OCI-LY7 (cell line): ENCODE data around the gene ZC3H11A. TPM values are rescaled to one million over a fixed set of nuclear protein-coding genes. Genes with fewer than 3 reads are reported as not detected.
A peak's percentile ranks its signal among the peaks of the same experiment; 100 is the strongest.

Experiments
- BruUV-seq: library from RNA; stranded (reverse); fragments of 400-500 nt; replicated peaks from 2 replicates; lab custom pipeline; 2021; lab: Mats Ljungman, UMichigan
- CTCF ChIA-PET: fragments of 300-600 bp; sonication (Branson Sonifier 250); formaldehyde crosslinking; loops from one replicate; lab custom pipeline; 2022; ENCODE audit warnings: antibody characterized with exemption; ENCODE audit not compliant: unreplicated experiment; lab: Charles Lee
- POLR2A ChIA-PET: fragments of 300-600 bp; sonication (Branson Sonifier 250); formaldehyde crosslinking; loops from one replicate; lab custom pipeline; 2022; ENCODE audit warnings: antibody characterized with exemption; lab: Charles Lee
- DNase-seq: peaks from one replicate; pipeline ENCODE4 v3.0.0-alpha.2; 2015; ENCODE audit warnings: low spot score
- H2AFZ ChIP-seq: fragments of 200-600 bp; sonication (generic), shearing (Covaris generic); 2 replicates; pipeline ENCODE4 v1.6.1; 2014; ENCODE audit warnings: mild to moderate bottlenecking, antibody characterized with exemption, low read length, moderate library complexity
- H3K27ac ChIP-seq: fragments of 200-600 bp; sonication (generic); 2 replicates; pipeline ENCODE4 v1.5.1; 2014; ENCODE audit warnings: mixed run types, low read depth, mild to moderate bottlenecking, moderate library complexity, low read length, inconsistent platforms; ENCODE audit not compliant: poor library complexity, severe bottlenecking
- H3K36me3 ChIP-seq: fragments of 200-600 bp; sonication (generic); 2 replicates; pipeline ENCODE4 v1.6.1; 2014; ENCODE audit warnings: mild to moderate bottlenecking, antibody characterized with exemption, low read length, moderate library complexity, mixed read lengths; ENCODE audit not compliant: insufficient read depth
- H3K4me1 ChIP-seq: fragments of 200-600 bp; sonication (generic); 2 replicates; pipeline ENCODE4 v1.5.1; 2014; ENCODE audit warnings: mild to moderate bottlenecking, low read length; ENCODE audit not compliant: insufficient read depth, poor library complexity, severe bottlenecking
- H3K4me2 ChIP-seq: fragments of 200-600 bp; sonication (generic); 2 replicates; pipeline ENCODE4 v1.6.1; 2014; ENCODE audit warnings: mild to moderate bottlenecking, low read length
- H3K4me3 ChIP-seq: fragments of 200-600 bp; sonication (generic); 2 replicates; pipeline ENCODE4 v1.5.1; 2014; ENCODE audit warnings: mild to moderate bottlenecking, low read depth, low read length; ENCODE audit not compliant: poor library complexity, severe bottlenecking
- H3K79me2 ChIP-seq: fragments of 200-600 bp; sonication (generic); 2 replicates; pipeline ENCODE4 v1.6.1; 2016; ENCODE audit warnings: low read depth, mild to moderate bottlenecking, low read length, moderate library complexity, mixed read lengths; ENCODE audit not compliant: insufficient read depth
- H3K9me2 ChIP-seq: fragments of 200-600 bp; sonication (generic); 2 replicates; pipeline ENCODE4 v1.6.1; 2016; ENCODE audit warnings: mild to moderate bottlenecking, low read length, mixed read lengths; ENCODE audit not compliant: insufficient read depth
- H3K9me3 ChIP-seq: fragments of 200-600 bp; sonication (generic); 2 replicates; pipeline ENCODE4 v1.6.1; 2014; ENCODE audit warnings: mild to moderate bottlenecking, mixed run types, low read length, mixed read lengths
- H4K20me1 ChIP-seq: fragments of 200-600 bp; sonication (generic); 2 replicates; pipeline ENCODE4 v1.6.1; 2014; ENCODE audit warnings: mild to moderate bottlenecking, antibody characterized with exemption, low read length, moderate library complexity, mixed read lengths; ENCODE audit not compliant: insufficient read depth
- CTCF ChIP-seq: fragments of 200-600 bp; sonication (generic); conservative IDR thresholded peaks from 2 replicates; pipeline ENCODE4 v1.5.1; 2014; ENCODE audit warnings: mild to moderate bottlenecking, antibody characterized with exemption, low read length, moderate library complexity, mixed read lengths
- EZH2phosphoT487 ChIP-seq: fragments of 200-600 bp; sonication (generic); IDR thresholded peaks from 2 replicates; pipeline ENCODE4 v1.6.1; 2018; ENCODE audit warnings: low read depth, borderline replicate concordance, mild to moderate bottlenecking, mixed run types, antibody characterized with exemption, low read length, moderate library complexity, mixed read lengths
- intact Hi-C: fragments of 100-400 bp; cut with micrococcal nuclease; formaldehyde crosslinking; loops from one replicate; pipeline ENCODE4 v1.10.0; 2022; ENCODE audit not compliant: unreplicated experiment
- total RNA-seq, 2 experiments: library from RNA; depleted of rRNA in 1 of 2; stranded (reverse); fragments of >200 nt in 1 of 2; shearing (Covaris generic) in 1 of 2; gene quantifications; 2 replicates each; pipeline ENCODE4 v1.2.3, GENCODE V29; 2014 to 2022

Gene ZC3H11A
- total RNA-seq, 2 experiments from 2014 or later = 113 to 143 TPM

GRCh38 chr1:203835476-203835875 lies 40.1 kb downstream of the ZC3H11A start:
- Histone ChIP-seq H3K4me2 (no peak overlapping the region), H3K9me2 (no peaks in the 10 kb centered on the region), H3K9me3 (no peaks in the 10 kb centered on the region), H3K4me3 (no peak overlapping the region), H4K20me1 (no peaks in the 10 kb centered on the region), H3K27ac (no peak overlapping the region), H3K36me3 (peaks cover 100% of the 10 kb centered on the region), H3K79me2 (no peaks in the 10 kb centered on the region), H3K4me1 (no peaks in the 10 kb centered on the region), H2AFZ (no peak overlapping the region)
- ChIA-PET CTCF (no interaction called here), POLR2A (interaction anchor here (0.9 to 1.2 kb wide), 4 partner anchors 11 to 60 kb away, joined by 3 to 5 read pairs (median 4); no protein-coding TSS in a partner anchor)
- intact Hi-C loops = no loop called here
- DNase-seq = no peak
- TF ChIP-seq EZH2phosphoT487 (no peak), CTCF (peak; percentile 33; the same call in 1 of the 2 replicates)
- BruUV-seq = TSS peak; percentile 26

- Histone ChIP-seq H3K36me3 (peaks cover 93% of the 10 kb centered on the region), H3K79me2 (no peaks in the 10 kb centered on the region; the same call in 1 of the 2 replicates), H2AFZ (no peak overlapping the region), H3K9me3 (no peaks in the 10 kb centered on the region), H3K4me1 (no peaks in the 10 kb centered on the region), H3K27ac (no peak overlapping the region), H4K20me1 (no peaks in the 10 kb centered on the region), H3K9me2 (no peaks in the 10 kb centered on the region), H3K4me3 (no peak overlapping the region), H3K4me2 (no peak overlapping the region)
- ChIA-PET POLR2A (interaction anchor here (0.7 kb wide), 1 partner anchor 12 kb away, joined by 4 read pairs; no protein-coding TSS in a partner anchor), CTCF (no interaction called here)
- no TSS peak for BruUV-seq
- no peak for DNase-seq
- intact Hi-C loops = no loop called here
- TF ChIP-seq CTCF = no peak
- TF ChIP-seq EZH2phosphoT487 = no peak
Observed at GRCh38 chr1:203839081-203839480, 43.7 kb downstream of the ZC3H11A start.

GRCh38 chr1:203840208-203840808 lies 44.9 kb downstream of the ZC3H11A start:
- H4K20me1 ChIP-seq = no peaks in the 10 kb centered on the region
- BruUV-seq = no TSS peak
- no peak overlapping the region for H3K27ac ChIP-seq
- intact Hi-C loops = no loop called here
- no peaks in the 10 kb centered on the region for H3K9me2 ChIP-seq
- TF ChIP-seq CTCF (no peak), EZH2phosphoT487 (no peak)
- no peak overlapping the region for H3K4me2 ChIP-seq
- CTCF ChIA-PET = no interaction called here
- H3K79me2 ChIP-seq = no peaks in the 10 kb centered on the region; the same call in 1 of the 2 replicates
- no peaks in the 10 kb centered on the region for H3K4me1 ChIP-seq
- H2AFZ ChIP-seq = no peak overlapping the region
- POLR2A ChIA-PET = interaction anchor here (0.6 to 0.9 kb wide), 2 partner anchors 9 to 55 kb away, joined by 3 read pairs; no protein-coding TSS in a partner anchor
- H3K9me3 ChIP-seq = no peaks in the 10 kb centered on the region
- DNase-seq = no peak
- no peak overlapping the region for H3K4me3 ChIP-seq
- H3K36me3 ChIP-seq = peaks cover 93% of the 10 kb centered on the region
